ENCODE data around the gene MTA1.

The MTA1 gene

GRCh38 chr14:105480807-105481801 is 61.5 kb downstream of the MTA1 start:
- TF ChIP-seq, protein P1, sequence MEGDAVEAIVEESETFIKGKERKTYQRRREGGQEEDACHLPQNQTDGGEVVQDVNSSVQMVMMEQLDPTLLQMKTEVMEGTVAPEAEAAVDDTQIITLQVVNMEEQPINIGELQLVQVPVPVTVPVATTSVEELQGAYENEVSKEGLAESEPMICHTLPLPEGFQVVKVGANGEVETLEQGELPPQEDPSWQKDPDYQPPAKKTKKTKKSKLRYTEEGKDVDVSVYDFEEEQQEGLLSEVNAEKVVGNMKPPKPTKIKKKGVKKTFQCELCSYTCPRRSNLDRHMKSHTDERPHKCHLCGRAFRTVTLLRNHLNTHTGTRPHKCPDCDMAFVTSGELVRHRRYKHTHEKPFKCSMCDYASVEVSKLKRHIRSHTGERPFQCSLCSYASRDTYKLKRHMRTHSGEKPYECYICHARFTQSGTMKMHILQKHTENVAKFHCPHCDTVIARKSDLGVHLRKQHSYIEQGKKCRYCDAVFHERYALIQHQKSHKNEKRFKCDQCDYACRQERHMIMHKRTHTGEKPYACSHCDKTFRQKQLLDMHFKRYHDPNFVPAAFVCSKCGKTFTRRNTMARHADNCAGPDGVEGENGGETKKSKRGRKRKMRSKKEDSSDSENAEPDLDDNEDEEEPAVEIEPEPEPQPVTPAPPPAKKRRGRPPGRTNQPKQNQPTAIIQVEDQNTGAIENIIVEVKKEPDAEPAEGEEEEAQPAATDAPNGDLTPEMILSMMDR (IDR thresholded peaks at IDR 0.05; ENCODE audit: low read depth, low read length): peak; percentile 93
- peak overlapping the region; percentile 54 for H3K4me3 ChIP-seq (ENCODE audit: low read depth, low read length)

GRCh38 chr14:105481886-105482457 is 62.3 kb downstream of the MTA1 start:
- TF ChIP-seq, protein P1 (IDR thresholded peaks at IDR 0.05; ENCODE audit: low read depth, low read length): no peak
- no peak overlapping the region; the same call in 1 of the 2 replicates for H3K4me3 ChIP-seq (ENCODE audit: low read depth, low read length)

DNA sequence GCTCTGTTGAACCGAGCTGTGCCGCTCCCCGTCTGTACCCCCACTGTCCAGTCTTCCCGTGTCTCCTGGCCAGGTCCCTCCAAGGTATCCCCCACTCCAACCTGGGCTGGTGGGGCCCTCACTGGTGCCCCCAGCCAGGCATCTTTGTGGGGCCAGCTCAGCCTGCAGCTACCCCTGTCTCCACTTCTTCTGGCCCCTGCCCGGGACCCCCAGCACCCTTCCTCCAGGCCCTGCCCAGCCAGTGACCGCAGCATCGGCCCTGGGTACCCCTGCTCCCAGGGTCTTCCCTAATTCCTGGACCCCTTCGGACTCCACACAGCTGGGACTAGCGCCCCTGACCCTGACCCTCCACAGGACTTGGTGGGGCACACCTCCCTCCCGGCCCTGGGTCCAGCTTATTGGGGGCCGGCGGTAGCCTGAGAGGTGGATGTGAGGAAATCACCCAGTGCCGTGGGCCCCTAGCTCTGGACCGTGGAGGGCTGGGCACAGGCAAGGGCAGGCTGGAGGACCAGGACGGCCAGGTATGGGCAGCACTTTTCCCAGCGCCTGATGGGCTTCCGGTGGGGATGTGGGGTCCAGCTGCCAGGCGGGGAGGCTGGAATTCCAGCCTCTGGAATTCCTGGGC is 63.0 kb downstream of the MTA1 start:
- no peak overlapping the region for H3K4me3 ChIP-seq (ENCODE audit: low read depth, low read length)
- TF ChIP-seq, protein P1 (IDR thresholded peaks at IDR 0.05; ENCODE audit: low read depth, low read length): no peak

- TF ChIP-seq, protein P1 (IDR thresholded peaks at IDR 0.05; ENCODE audit: low read depth, low read length): no peak
- H3K4me3 ChIP-seq (ENCODE audit: low read depth, low read length): no peak overlapping the region
Measured at GRCh38 chr14:105483300-105484068, 63.9 kb downstream of the MTA1 start.

DNA sequence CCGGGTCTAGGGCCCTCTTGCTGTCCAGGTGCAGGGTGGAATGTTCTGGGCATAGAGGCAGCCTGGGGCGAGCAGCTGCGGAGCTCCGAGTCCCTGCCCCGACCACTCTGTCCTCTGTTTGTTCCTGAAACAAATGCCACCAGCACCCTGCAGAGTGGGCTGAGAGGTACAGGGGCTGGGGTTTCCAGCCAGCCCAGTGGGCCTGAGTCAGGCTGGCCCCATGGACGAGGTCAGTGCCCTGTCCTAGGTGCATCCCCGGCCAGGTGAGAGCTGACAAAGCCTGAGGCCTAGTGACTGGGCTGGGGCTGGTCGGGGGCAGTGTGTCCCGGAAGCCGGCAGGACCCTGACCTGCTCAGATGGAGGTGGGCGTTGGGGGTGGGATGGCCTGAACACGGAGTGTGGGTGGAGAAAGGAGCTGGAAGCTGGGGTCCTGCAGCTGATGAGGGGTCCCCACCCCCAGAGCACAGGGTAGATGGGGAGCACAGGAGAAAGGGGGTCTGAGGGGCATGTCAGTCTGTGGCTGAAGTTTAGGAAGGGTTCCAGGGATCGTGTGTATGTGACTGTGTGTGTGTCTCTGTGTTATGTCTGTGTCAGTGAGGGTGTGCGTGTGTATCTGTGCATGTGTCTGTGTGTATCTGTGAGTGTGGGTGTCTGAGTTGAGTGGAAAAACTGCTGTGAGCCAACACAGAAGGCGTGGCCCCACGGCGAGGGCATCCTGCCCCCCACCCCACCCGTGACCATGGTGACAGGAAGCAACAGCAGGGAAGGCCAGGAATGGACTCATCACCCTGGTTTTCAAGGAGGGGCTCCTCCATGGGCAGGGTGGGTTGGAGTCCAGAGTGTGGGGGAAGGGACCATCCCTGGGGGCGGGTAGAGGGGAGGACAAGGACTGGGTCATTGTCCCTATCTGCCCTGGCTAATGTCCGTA is 64.7 kb downstream of the MTA1 start:
- no peak overlapping the region for H3K4me3 ChIP-seq (ENCODE audit: low read depth, low read length)
- TF ChIP-seq, protein P1 (IDR thresholded peaks at IDR 0.05; ENCODE audit: low read depth, low read length): no peak

DNA sequence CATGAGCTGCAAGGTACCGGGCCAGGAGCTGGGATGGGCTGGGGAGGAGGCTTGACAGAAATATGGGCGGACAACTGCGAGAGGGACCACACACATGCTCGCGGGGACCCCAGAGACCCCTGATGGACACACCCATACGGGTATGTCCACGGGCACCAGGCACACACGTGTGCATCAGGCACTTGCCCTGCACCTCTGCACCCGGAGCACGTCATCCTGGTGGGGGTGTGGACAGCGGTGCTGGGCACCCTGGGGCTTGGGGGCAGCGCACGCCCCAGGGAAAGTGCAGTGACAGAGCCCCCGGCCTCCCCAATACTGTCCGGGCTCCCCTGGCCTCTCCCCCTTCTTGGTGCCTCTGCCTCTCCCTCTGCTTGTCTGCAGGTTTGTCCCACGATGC is 65.4 kb downstream of the MTA1 start:
- H3K4me3 ChIP-seq (ENCODE audit: low read depth, low read length): no peak overlapping the region
- TF ChIP-seq, protein P1 (IDR thresholded peaks at IDR 0.05; ENCODE audit: low read depth, low read length): no peak

All from WI38 (cell line).